GM12878 (cell line): ENCODE results near the gene ALG8. TPM values are rescaled to one million over a fixed set of nuclear protein-coding genes. Genes with fewer than 3 reads are reported as not detected.

ENCODE experiments used
- ATAC-seq: fragments of 200-7000 bp; cut with Tn5 transposase; 3 replicates; pipeline ENCODE4 v1.9.1; 2020; ENCODE audit warnings: mild to moderate bottlenecking, moderate library complexity
- BruUV-seq: library from RNA; stranded (reverse); fragments of 400-500 nt; replicated peaks from 2 replicates; lab custom pipeline; 2021; lab: Mats Ljungman, UMichigan
- CTCF ChIA-PET: fragments of 300-600 bp; sonication (Branson Sonifier 250); formaldehyde crosslinking; extraction: SDS; loops from one replicate; lab custom pipeline; 2021; ENCODE audit warnings: inconsistent platforms; lab: Yijun Ruan, JAX
- POLR2A ChIA-PET: fragments of 350-600 bp; formaldehyde crosslinking; extraction: SDS; loops from one replicate; lab custom pipeline; 2021; ENCODE audit warnings: inconsistent platforms; lab: Charles Lee
- RAD21 ChIA-PET: fragments of 300-600 bp; sonication (Branson Sonifier 250); formaldehyde crosslinking; loops from one replicate; lab custom pipeline; 2023; ENCODE audit warnings: antibody characterized with exemption; ENCODE audit not compliant: unreplicated experiment; lab: Charles Lee
- SMC1A ChIA-PET: fragments of 300-600 bp; sonication (Branson Sonifier 250); formaldehyde crosslinking; loops from one replicate; lab custom pipeline; 2023; ENCODE audit not compliant: unreplicated experiment, uncharacterized antibody; lab: Charles Lee
- DNase-seq: peaks from one replicate; pipeline ENCODE4 v3.0.0-alpha.2; 2011; ENCODE audit warnings: low read depth, low spot score
- FAIRE-seq: peaks from 3 replicates; lab custom pipeline; 2011; peaks lifted over from hg19 to GRCh38; lab: Jason Lieb, UNC
- H2AFZ ChIP-seq: 2 replicates; pipeline ENCODE4 v1.6.0; 2011; ENCODE audit warnings: low read depth, low read length, control low read depth; ENCODE audit not compliant: control insufficient read depth
- H3K27ac ChIP-seq: 2 replicates; pipeline ENCODE4 v1.5.1; 2011; ENCODE audit warnings: control low read depth; ENCODE audit not compliant: control insufficient read depth, insufficient read depth
- H3K27me3 ChIP-seq, 2 experiments: replicated peaks in 1 of 2; 2 replicates each; pipeline versions ENCODE4 v1.6.0 to v1.6.1; 2011; ENCODE audit warnings: low read length in 1 of 2; ENCODE audit not compliant: control insufficient read depth in 2 of 2, insufficient read depth in 2 of 2
- H3K36me3 ChIP-seq, 2 experiments: 2 replicates each; pipeline ENCODE4 v1.5.1; 2011; ENCODE audit warnings: low read length in 1 of 2; ENCODE audit not compliant: control insufficient read depth in 2 of 2, insufficient read depth in 2 of 2
- H3K4me1 ChIP-seq: 2 replicates; pipeline ENCODE4 v1.6.1; 2011; ENCODE audit warnings: mild to moderate bottlenecking, low read length, moderate library complexity, mixed read lengths; ENCODE audit not compliant: control insufficient read depth, insufficient read depth
- H3K4me2 ChIP-seq: 2 replicates; pipeline ENCODE4 v1.6.0; 2011; ENCODE audit warnings: control low read depth; ENCODE audit not compliant: control insufficient read depth, insufficient read depth
- H3K4me3 ChIP-seq: fragments of 200-600 bp; sonication (generic); 2 replicates; pipeline ENCODE4 v1.5.1; 2016
- H3K79me2 ChIP-seq: 2 replicates; pipeline ENCODE4 v1.6.0; 2011; ENCODE audit warnings: low read length; ENCODE audit not compliant: control insufficient read depth, insufficient read depth
- H3K9ac ChIP-seq: 2 replicates; pipeline ENCODE4 v1.8.0; 2011; ENCODE audit warnings: low read length, control low read depth, mixed read lengths; ENCODE audit not compliant: control insufficient read depth, insufficient read depth
- H3K9me3 ChIP-seq: replicated peaks from 3 replicates; pipeline ENCODE4 v1.5.1; 2011; ENCODE audit warnings: mild to moderate bottlenecking, low read length; ENCODE audit not compliant: control insufficient read depth, insufficient read depth
- H4K20me1 ChIP-seq: 2 replicates; pipeline ENCODE4 v1.6.0; 2011; ENCODE audit not compliant: control insufficient read depth, insufficient read depth
- BCL11A ChIP-seq: IDR thresholded peaks from 2 replicates; pipeline ENCODE4 v1.6.1; 2011; ENCODE audit warnings: low read depth, low read length
- BCL3 ChIP-seq: IDR thresholded peaks from 2 replicates; pipeline ENCODE4 v1.6.1; 2011; ENCODE audit warnings: borderline replicate concordance, low read depth, mild to moderate bottlenecking, moderate library complexity, low read length; ENCODE audit not compliant: insufficient read depth, poor library complexity, severe bottlenecking
- CBX5 ChIP-seq: sonication (generic); IDR thresholded peaks from 2 replicates; pipeline ENCODE4 v1.6.1; 2016; ENCODE audit warnings: low read depth, moderate library complexity, mild to moderate bottlenecking, inconsistent platforms
- CREB1 ChIP-seq: IDR thresholded peaks from 2 replicates; pipeline ENCODE4 v1.6.1; 2012; ENCODE audit warnings: low read depth, mild to moderate bottlenecking, inconsistent platforms
- DPF2 ChIP-seq: fragments of 450-650 bp; IDR thresholded peaks from 2 replicates; pipeline ENCODE4 v1.6.1; 2017; ENCODE audit warnings: mild to moderate bottlenecking
- ESRRA ChIP-seq: IDR thresholded peaks from 2 replicates; pipeline ENCODE4 v1.6.1; 2012; ENCODE audit warnings: mild to moderate bottlenecking, low read length, improper control_type of control experiment
- FOS ChIP-seq: IDR thresholded peaks from 3 replicates; pipeline ENCODE4 v1.6.1; 2011; ENCODE audit warnings: borderline replicate concordance; ENCODE audit not compliant: insufficient read length; ENCODE audit errors: extremely low read depth
- GABPA ChIP-seq: IDR thresholded peaks from 2 replicates; pipeline ENCODE4 v1.6.1; 2014; ENCODE audit warnings: antibody characterized with exemption, low read depth, mild to moderate bottlenecking, inconsistent platforms
- HDAC2 ChIP-seq: fragments of 200-600 bp; sonication (generic); IDR thresholded peaks from 2 replicates; pipeline ENCODE4 v1.6.1; 2017
- HDGF ChIP-seq: fragments of 450-650 bp; IDR thresholded peaks from 2 replicates; pipeline ENCODE4 v1.6.1; 2016; ENCODE audit warnings: antibody characterized with exemption
- IRF3 ChIP-seq: fragments of 450-650 bp; IDR thresholded peaks from 2 replicates; pipeline ENCODE4 v1.6.1; 2014; ENCODE audit warnings: mild to moderate bottlenecking
- MTA3 ChIP-seq: IDR thresholded peaks from 2 replicates; pipeline ENCODE4 v1.6.1; 2012; ENCODE audit warnings: low read length, inconsistent platforms, borderline replicate concordance
- MYC ChIP-seq: IDR thresholded peaks from 2 replicates; pipeline ENCODE4 v1.6.1; 2011; ENCODE audit warnings: mild to moderate bottlenecking, low read length, moderate library complexity, inconsistent platforms; ENCODE audit not compliant: insufficient read depth, insufficient replicate concordance, insufficient read length, severe bottlenecking
- PKNOX1 ChIP-seq: fragments of 450-650 bp; IDR thresholded peaks from 2 replicates; pipeline ENCODE4 v1.6.1; 2016; ENCODE audit warnings: mild to moderate bottlenecking
- POLR2AphosphoS2 ChIP-seq: IDR thresholded peaks from 2 replicates; pipeline ENCODE4 v1.6.1; 2011; ENCODE audit warnings: low read depth, mild to moderate bottlenecking, low read length, improper control_type of control experiment, moderate library complexity
- RAD51 ChIP-seq: fragments of 450-650 bp; IDR thresholded peaks from 2 replicates; pipeline ENCODE4 v1.6.1; 2016; ENCODE audit warnings: moderate library complexity, mild to moderate bottlenecking, inconsistent platforms
- SIN3A ChIP-seq: IDR thresholded peaks from 2 replicates; pipeline ENCODE4 v1.6.1; 2012; ENCODE audit warnings: low read depth, low read length, improper control_type of control experiment
- STAT1 ChIP-seq: fragments of 450-650 bp; conservative IDR thresholded peaks from 2 replicates; pipeline ENCODE4 v1.6.1; 2014; ENCODE audit warnings: antibody characterized with exemption, mild to moderate bottlenecking
- TCF3 ChIP-seq: IDR thresholded peaks from 2 replicates; pipeline ENCODE4 v1.6.1; 2012; ENCODE audit warnings: low read depth, mild to moderate bottlenecking, low read length, borderline replicate concordance; ENCODE audit not compliant: insufficient read depth
- WGBS: methylation state at CpG from one replicate; pipeline ENCODE4 v1.1.6; 2016; ENCODE audit warnings: low lambda C conversion rate; ENCODE audit not compliant: insufficient replicate concordance, insufficient coverage; ENCODE audit errors: missing lambda C conversion rate; 5-methylcytosine and 5-hydroxymethylcytosine counted together
- in situ Hi-C: fragments of 300-500 bp; cut with MboI; formaldehyde crosslinking; loops from 9 replicates; pipeline ENCODE4 v1.14.3; 2018; ENCODE audit warnings: mixed read lengths
- intact Hi-C: fragments of 100-400 bp; cut with micrococcal nuclease; formaldehyde crosslinking; loops from one replicate; pipeline ENCODE4 v1.14.2; 2022; ENCODE audit not compliant: unreplicated experiment
- polyA plus RNA-seq, 11 experiments: library from polyadenylated mRNA; depleted of rRNA in 4 of 11; unstranded in 6 of 11; stranded (reverse) in 5 of 11; fragments of >200 nt; fragmentation: Nextera tagmentation in 4 of 11; fragmentation: Illumina TruSeq in 1 of 11; extraction: Ambion mirVana in 4 of 11; extraction: Trizol in 1 of 11; gene quantifications; 1 replicate in 1 of 11; 2 replicates in 10 of 11; pipeline versions ENCODE4 v1.2.1 to v1.2.3, GENCODE V29; 2011 to 2016; ENCODE audit warnings: inconsistent platforms in 2 of 11, missing spikeins in 2 of 11, low read depth in 1 of 11
- total RNA-seq, 4 experiments: library from RNA; depleted of rRNA in 3 of 4; stranded (reverse); fragments of >200 nt in 3 of 4; fragmentation: Illumina TruSeq in 1 of 4; extraction: Trizol in 1 of 4; gene quantifications; 2 replicates each; pipeline versions ENCODE4 v1.2.1 to v1.2.3, GENCODE V29; 2013 to 2021

Gene ALG8
- total and polyA plus RNA-seq, 10 of the 15 experiments (the other 5 are each of a cell fraction or from before 2014, with no cell fraction given), result 45.7 to 105 (median 68.4) TPM

GRCh38 chr11:78067704-78068103 lies 71.7 kb downstream of the ALG8 start (continued):
- TF ChIP-seq MYC, result no peak

- H4K20me1 ChIP-seq, result no peaks in the 10 kb centered on the region
- H2AFZ ChIP-seq, result no peak overlapping the region
- no TSS peak for BruUV-seq
- H3K27ac ChIP-seq, result no peak overlapping the region
- H3K9me3 ChIP-seq, result no peaks in the 10 kb centered on the region
- DNase-seq (no peak), ATAC-seq (no peak), FAIRE-seq (no peak)
- POLR2A ChIA-PET, result interaction anchor here (0.6 kb wide), 1 partner anchor 345 kb away, joined by 3 read pairs; no protein-coding TSS in a partner anchor
- no peaks in the 10 kb centered on the region for H3K4me1 ChIP-seq
- CTCF ChIA-PET, result interaction anchor here (1.0 to 1.3 kb wide), 2 partner anchors 12 kb away, joined by 3 to 5 read pairs; no protein-coding TSS in a partner anchor
- WGBS, result 100% methylated on average over 2 of the region's 2 CpGs
- no peak overlapping the region for H3K4me3 ChIP-seq
- RAD21 ChIA-PET, result no interaction called here
- TF ChIP-seq SIN3A (no peak), CREB1 (no peak), GABPA (no peak), STAT1 (no peak), BCL11A (no peak), HDAC2 (no peak), BCL3 (no peak), POLR2AphosphoS2 (no peak), HDGF (no peak), TCF3 (no peak), MTA3 (no peak), RAD51 (no peak), PKNOX1 (no peak), CBX5 (no peak), ESRRA (no peak), FOS (no peak), IRF3 (no peak), DPF2 (no peak)
- intact Hi-C loops, result no loop called here
- peaks cover 3 to 13% of the 10 kb centered on the region in 2 experiments for H3K36me3 ChIP-seq
- H3K27me3 ChIP-seq, result no peaks in the 10 kb centered on the region
- SMC1A ChIA-PET, result no interaction called here
- H3K4me2 ChIP-seq, result no peak overlapping the region
- H3K9ac ChIP-seq, result no peak overlapping the region
- H3K79me2 ChIP-seq, result no peaks in the 10 kb centered on the region
- in situ Hi-C loops, result no loop called here
Observed at GRCh38 chr11:78066471-78066870, 73.0 kb downstream of the ALG8 start.
